GM23248 (cell line): ENCODE measurements around the gene GPX1.

ENCODE experiments used
- EZH2 ChIP-seq: fragments of 200-600 bp; sonication (generic); IDR thresholded peaks from 2 replicates; pipeline ENCODE4 v1.6.1; 2018; ENCODE audit warnings: antibody characterized with exemption, mild to moderate bottlenecking; ENCODE audit not compliant: insufficient read depth, poor library complexity, severe bottlenecking
- EZH2phosphoT487 ChIP-seq: fragments of 200-600 bp; sonication (generic); IDR thresholded peaks from 2 replicates; pipeline ENCODE4 v1.6.1; 2018; ENCODE audit warnings: antibody characterized with exemption, moderate library complexity, mild to moderate bottlenecking, low read depth; ENCODE audit not compliant: insufficient read depth

GRCh38 chr3:49333091-49333490 is 25.1 kb downstream of the GPX1 start:
- TF ChIP-seq EZH2phosphoT487, result no peak
- no peak for TF ChIP-seq EZH2
